Astrocyte of the hippocampus (primary cell): ENCODE measurements around the gene RBM48.
"Not testable (repeated sequence)": the region's sequence is repeated elsewhere in the genome, so short reads cannot be mapped to it uniquely, and the experiment has no call there.

Source experiments
- DNase-seq: peaks from one replicate; pipeline ENCODE4 v3.0.0; 2011; ENCODE audit warnings: low read depth, low spot score

Gene RBM48

GRCh38 chr7:92545116-92545515 lies 16.5 kb downstream of the RBM48 start:
- not testable (repeated sequence) for DNase-seq

- no peak for DNase-seq
Measured at GRCh38 chr7:92546856-92547497, 18.4 kb downstream of the RBM48 start.

GRCh38 chr7:92547579-92547978 lies 19.0 kb downstream of the RBM48 start:
- peak; percentile 53 for DNase-seq

GRCh38 chr7:92550194-92550593 lies 21.6 kb downstream of the RBM48 start:
- DNase-seq: no peak

- no peak for DNase-seq
Measured at GRCh38 chr7:92557249-92557648, 28.7 kb downstream of the RBM48 start.

- DNase-seq: no peak
Measured at GRCh38 chr7:92557808-92558362, 29.3 kb downstream of the RBM48 start.

- DNase-seq: no peak
Measured at GRCh38 chr7:92560602-92561001, 32.0 kb downstream of the RBM48 start.

GRCh38 chr7:92563345-92563744 lies 34.8 kb downstream of the RBM48 start:
- no peak for DNase-seq

- DNase-seq: no peak
Measured at GRCh38 chr7:92567460-92567859, 38.9 kb downstream of the RBM48 start.

- DNase-seq: no peak
Measured at GRCh38 chr7:92569137-92569536, 40.5 kb downstream of the RBM48 start.

GRCh38 chr7:92576296-92576695 lies 47.7 kb downstream of the RBM48 start:
- no peak for DNase-seq

- DNase-seq: no peak
Measured at GRCh38 chr7:92582948-92583347, 54.4 kb downstream of the RBM48 start.

GRCh38 chr7:92584953-92585352 lies 56.4 kb downstream of the RBM48 start:
- no peak for DNase-seq

- no peak for DNase-seq
Measured at GRCh38 chr7:92586403-92586802, 57.8 kb downstream of the RBM48 start.

GRCh38 chr7:92586841-92587240 lies 58.2 kb downstream of the RBM48 start:
- DNase-seq: no peak
